HG02885 (cell line): ENCODE measurements around the gene ADORA3.

ENCODE experiments used
- ATAC-seq: cut with Tn5 transposase; IDR thresholded peaks from one replicate; pipeline ENCODE4 v1.9.1; 2021; ENCODE audit warnings: mild to moderate bottlenecking; ENCODE audit not compliant: unreplicated experiment, poor library complexity

Gene ADORA3

GRCh38 chr1:111509997-111510375, 6.6 kb upstream of the ADORA3 start:
- ATAC-seq, result no peak

- ATAC-seq, result peak; percentile 57
These were observed 4.2 kb upstream of the ADORA3 start for GRCh38 chr1:111507411-111508201.

GRCh38 chr1:111506561-111506960, 3.1 kb upstream of the ADORA3 start:
- ATAC-seq, result no peak

GRCh38 chr1:111505641-111506119, 2.2 kb upstream of the ADORA3 start:
- peak; percentile 72 for ATAC-seq

DNA sequence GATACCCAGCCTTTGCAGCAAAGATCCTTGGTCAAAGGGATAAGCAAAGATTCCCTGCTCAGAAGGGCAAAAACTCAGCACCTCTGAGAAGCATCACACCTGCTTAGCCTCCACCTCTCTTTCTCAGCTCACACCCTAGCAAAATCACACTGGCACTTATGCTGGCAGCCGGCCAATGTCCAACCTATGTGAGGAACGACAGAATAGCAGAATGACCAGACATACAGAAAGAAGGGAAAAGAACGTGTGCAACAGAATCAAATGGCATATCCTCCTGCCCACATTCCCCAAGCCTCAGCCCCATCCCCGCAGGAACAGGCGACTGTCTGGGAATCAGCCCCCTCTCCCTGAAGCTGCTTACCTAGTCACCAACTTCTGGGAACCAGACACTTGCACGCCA, 664 bp upstream of the ADORA3 start:
- ATAC-seq, result no peak

DNA sequence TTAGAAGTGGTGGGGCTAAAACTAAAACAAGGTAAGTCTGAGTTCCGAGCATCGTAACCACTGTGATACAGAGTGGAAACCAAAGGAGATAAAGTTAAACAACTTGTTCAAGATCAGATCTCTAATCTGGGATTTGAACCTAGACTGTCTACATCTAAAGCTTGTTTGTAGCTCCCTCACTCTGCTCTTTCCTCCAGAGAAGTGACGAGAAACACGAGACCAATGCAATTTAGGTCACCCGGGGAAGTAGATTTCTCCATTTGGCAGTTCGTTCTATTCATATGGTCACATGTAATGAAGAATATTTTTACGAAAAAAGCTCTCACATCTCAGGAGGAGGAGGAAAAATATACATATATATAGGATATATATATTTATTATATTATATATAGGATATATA, 1.8 kb downstream of the ADORA3 start:
- no peak for ATAC-seq

GRCh38 chr1:111499026-111499785, 4.2 kb downstream of the ADORA3 start:
- no peak for ATAC-seq

DNA sequence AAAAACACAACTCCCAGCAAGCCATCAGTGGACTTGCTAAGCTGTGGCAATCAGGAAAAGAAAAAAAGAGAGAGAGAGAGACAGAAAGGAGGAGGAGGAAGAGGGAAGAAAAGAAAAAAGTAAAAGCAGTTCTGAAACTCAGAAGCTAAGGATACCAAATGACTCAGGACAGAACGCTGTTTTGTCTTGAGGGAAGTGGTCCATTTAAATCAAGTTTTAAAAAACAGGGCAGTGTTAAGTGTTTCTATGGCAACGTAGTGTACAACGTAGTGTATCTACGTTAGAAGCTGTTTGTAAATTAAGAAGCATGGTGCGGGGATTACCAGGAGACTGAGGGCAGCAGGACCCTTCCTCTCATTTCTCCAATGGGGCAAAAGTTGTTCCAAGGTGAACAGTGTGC, 5.8 kb downstream of the ADORA3 start:
- ATAC-seq, result no peak

GRCh38 chr1:111496398-111496797, 7.0 kb downstream of the ADORA3 start:
- ATAC-seq, result no peak

GRCh38 chr1:111491070-111491469, 12.4 kb downstream of the ADORA3 start:
- no peak for ATAC-seq

- ATAC-seq, result no peak
These were observed 13.2 kb downstream of the ADORA3 start for GRCh38 chr1:111490220-111490619.

GRCh38 chr1:111489604-111490003, 13.8 kb downstream of the ADORA3 start:
- ATAC-seq, result no peak

DNA sequence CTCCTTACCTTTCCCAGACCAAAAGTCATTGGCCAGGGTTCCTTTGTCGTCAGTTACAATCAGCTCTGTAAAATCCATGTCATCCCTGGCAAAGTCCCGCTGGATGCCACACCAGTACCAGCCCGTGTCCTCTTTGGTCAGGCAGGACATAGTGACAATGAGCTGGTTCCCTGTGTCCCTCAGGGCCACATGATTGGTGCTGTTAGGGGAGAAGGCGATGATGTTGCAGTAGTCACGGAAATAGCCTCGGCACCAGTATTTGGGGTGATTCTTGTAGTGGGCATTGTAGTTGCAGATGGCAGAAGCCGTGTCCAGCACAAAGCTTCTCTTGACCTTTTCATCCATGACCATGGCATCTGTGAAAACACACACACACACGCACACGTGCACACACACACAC, 14.8 kb downstream of the ADORA3 start:
- ATAC-seq, result no peak

- no peak for ATAC-seq
These were observed 16.3 kb downstream of the ADORA3 start for GRCh38 chr1:111487133-111487532.

DNA sequence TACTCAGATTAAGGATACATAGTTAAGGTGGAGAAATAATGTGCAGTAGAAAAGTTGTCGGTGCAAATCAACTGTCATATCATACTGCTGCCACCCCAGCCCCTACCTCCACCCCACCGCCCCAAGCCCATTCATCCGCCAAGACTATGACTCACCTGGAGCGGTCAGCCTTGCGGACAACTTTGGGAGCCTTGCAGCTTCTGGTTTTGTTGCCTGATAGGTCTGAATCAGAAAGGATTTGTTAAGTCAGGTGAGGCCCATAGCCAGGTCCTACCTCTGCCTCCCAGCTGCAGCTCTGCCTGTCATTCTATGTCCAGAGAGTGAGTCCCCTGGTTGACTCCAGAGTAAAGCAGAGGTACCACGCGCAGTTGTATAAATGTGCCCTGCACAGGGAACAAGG, 17.0 kb downstream of the ADORA3 start:
- ATAC-seq, result no peak

- no peak for ATAC-seq
These were observed 18.9 kb downstream of the ADORA3 start for GRCh38 chr1:111484391-111485026.

- ATAC-seq, result no peak
These were observed 19.6 kb downstream of the ADORA3 start for GRCh38 chr1:111483876-111484275.

- no peak for ATAC-seq
These were observed 20.3 kb downstream of the ADORA3 start for GRCh38 chr1:111483166-111483565.

GRCh38 chr1:111481387-111482221, 21.8 kb downstream of the ADORA3 start:
- peak; percentile 54 for ATAC-seq

- ATAC-seq, result no peak
These were observed 22.8 kb downstream of the ADORA3 start for GRCh38 chr1:111480674-111481073.
